HepG2 (cell line): Measurements from ENCODE around the gene ZNF683.
"Not testable (repeated sequence)": the region's sequence is repeated elsewhere in the genome, so short reads cannot be mapped to it uniquely, and the experiment has no call there.

Experiments used
- FOXA1 ChIP-seq, 2 experiments: fragments of 450-650 bp in 1 of 2; sonication (generic) in 1 of 2; formaldehyde crosslinking in 1 of 2; IDR thresholded peaks; 2 replicates each; pipeline versions ENCODE4 v1.4.0 to v1.6.1; 2016 to 2020; ENCODE audit warnings: missing genetic modification reagents in 1 of 2
- JUN ChIP-seq: sonication (generic); formaldehyde crosslinking; IDR thresholded peaks from 2 replicates; pipeline ENCODE4 v1.4.0; 2020; ENCODE audit warnings: mild to moderate bottlenecking, missing genetic modification reagents
- NONO ChIP-seq, 2 experiments: fragments of 450-650 bp in 1 of 2; sonication (generic) in 1 of 2; formaldehyde crosslinking in 1 of 2; IDR thresholded peaks in 1 of 2; conservative IDR thresholded peaks in 1 of 2; 2 replicates each; pipeline versions ENCODE4 v1.6.1 to v1.8.0; 2017 to 2022; ENCODE audit warnings: mild to moderate bottlenecking in 1 of 2, missing genetic modification reagents in 1 of 2, moderate library complexity in 1 of 2
- ZNF605 ChIP-seq: sonication (generic); formaldehyde crosslinking; IDR thresholded peaks from 2 replicates; pipeline ENCODE4 v1.8.0; 2022; ENCODE audit warnings: mild to moderate bottlenecking, missing genetic modification reagents
- TF ChIP-seq, protein P1 (sequence below): sonication (generic); formaldehyde crosslinking; IDR thresholded peaks from 2 replicates; pipeline ENCODE4 v1.5.0; 2020; ENCODE audit warnings: missing genetic modification reagents

DNA sequence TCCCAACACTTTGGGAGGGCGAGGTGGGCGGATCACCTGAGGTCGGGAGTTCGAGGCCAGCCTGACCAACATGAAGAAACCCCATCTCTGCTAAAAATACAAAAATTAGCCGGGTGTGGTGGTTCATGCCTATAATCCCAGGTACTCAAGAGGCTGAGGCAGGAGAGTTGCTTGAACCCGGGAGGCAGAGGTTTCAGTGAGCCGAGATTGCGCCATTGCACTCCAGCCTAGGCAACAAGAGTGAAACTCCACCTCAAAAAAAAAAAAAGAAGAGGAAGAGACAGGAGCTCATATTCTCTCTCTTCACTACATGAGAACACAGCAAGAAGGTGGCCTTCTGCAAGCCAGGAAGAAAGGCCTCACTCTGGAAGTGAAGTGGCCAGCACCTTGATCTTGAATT is 39.2 kb downstream of the ZNF683 start:
- not testable (repeated sequence) for TF ChIP-seq ZNF605 (CRISPR knock-in tag); NONO (IDR thresholded peaks at IDR 0.05); NONO (CRISPR knock-in tag; conservative IDR thresholded peaks at IDR 0.05); FOXA1 (IDR thresholded peaks at IDR 0.05); FOXA1 (CRISPR knock-in tag; IDR thresholded peaks at IDR 0.05); JUN (CRISPR knock-in tag)
- TF ChIP-seq, protein P1, sequence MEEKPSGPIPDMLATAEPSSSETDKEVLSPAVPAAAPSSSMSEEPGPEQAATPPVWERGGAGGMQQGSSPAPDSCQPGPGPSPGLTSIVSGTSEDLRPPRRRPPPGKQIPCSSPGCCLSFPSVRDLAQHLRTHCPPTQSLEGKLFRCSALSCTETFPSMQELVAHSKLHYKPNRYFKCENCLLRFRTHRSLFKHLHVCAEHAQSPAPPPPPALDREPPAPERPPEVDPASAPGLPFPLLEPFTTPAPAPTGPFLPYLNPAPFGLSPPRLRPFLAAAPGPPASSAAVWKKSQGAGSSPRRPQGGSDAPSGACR (CRISPR knock-in tag): not testable (repeated sequence)
